Fibroblast of lung (primary cell): ENCODE results near the gene IARS1.

ENCODE experiments used
- CTCF ChIP-seq, 2 donors: IDR thresholded peaks in 1 of 2; conservative IDR thresholded peaks in 1 of 2; 1 replicate in 1 of 2; 2 replicates in 1 of 2; pipeline ENCODE4 v1.5.1; 2011 to 2012; ENCODE audit warnings: low read length in 2 of 2, control low read depth in 1 of 2, inconsistent platforms in 1 of 2, low read depth in 1 of 2, mild to moderate bottlenecking in 1 of 2
- EZH2 ChIP-seq: IDR thresholded peaks from 2 replicates; pipeline ENCODE4 v1.5.1; 2012; ENCODE audit warnings: low read length, control low read depth, mild to moderate bottlenecking; ENCODE audit errors: missing control alignments

- TF ChIP-seq CTCF (conservative IDR thresholded peaks at IDR 0.05 in 1 of 2, IDR thresholded peaks at IDR 0.05 in 1 of 2; ENCODE audit: low read depth in 1 of 2, low read length in 2 of 2) (no peak), EZH2 (no peak)
Measured at GRCh38 chr9:92253656-92254055, 39.8 kb downstream of the IARS1 start.
